NCI-H1092 treated with DMSO at 0.1 percent for 48 hours (cell line): ENCODE results near the gene EGFL7.
"Not testable (repeated sequence)": the region's sequence is repeated elsewhere in the genome, so short reads cannot be mapped to it uniquely, and the experiment has no call there.

Source experiments
- DNase-seq: peaks from one replicate; lab custom pipeline; 2025; lab: John Stamatoyannopoulos, UW

EGFL7 gene

GRCh38 chr9:136624184-136624951 is 38.3 kb upstream of the EGFL7 start:
- no peak for DNase-seq

GRCh38 chr9:136625101-136626065 is 37.3 kb upstream of the EGFL7 start:
- peak; percentile 38 for DNase-seq

- DNase-seq, result no peak
Measured at GRCh38 chr9:136626066-136626725, 36.5 kb upstream of the EGFL7 start.

GRCh38 chr9:136626740-136627642 is 35.7 kb upstream of the EGFL7 start:
- DNase-seq, result peak; percentile 41

GRCh38 chr9:136627703-136628102 is 35.0 kb upstream of the EGFL7 start:
- DNase-seq, result no peak

GRCh38 chr9:136628268-136628667 is 34.4 kb upstream of the EGFL7 start:
- no peak for DNase-seq

GRCh38 chr9:136629001-136629878 is 33.5 kb upstream of the EGFL7 start:
- no peak for DNase-seq

- peak; percentile 27 for DNase-seq
Measured at GRCh38 chr9:136629879-136630661, 32.6 kb upstream of the EGFL7 start.

- DNase-seq, result no peak
Measured at GRCh38 chr9:136630662-136630992, 32.1 kb upstream of the EGFL7 start.

- DNase-seq, result peak; percentile 69
Measured at GRCh38 chr9:136631038-136632000, 31.4 kb upstream of the EGFL7 start.

GRCh38 chr9:136632072-136632471 is 30.6 kb upstream of the EGFL7 start:
- not testable (repeated sequence) for DNase-seq

- DNase-seq, result not testable (repeated sequence)
Measured at GRCh38 chr9:136632491-136633106, 30.1 kb upstream of the EGFL7 start.

GRCh38 chr9:136634904-136635303 is 27.8 kb upstream of the EGFL7 start:
- DNase-seq, result no peak

- no peak for DNase-seq
Measured at GRCh38 chr9:136640171-136641111, 22.3 kb upstream of the EGFL7 start.

- DNase-seq, result no peak
Measured at GRCh38 chr9:136642439-136642921, 20.2 kb upstream of the EGFL7 start.

GRCh38 chr9:136643596-136644342 is 18.9 kb upstream of the EGFL7 start:
- no peak for DNase-seq
